Hematopoietic multipotent progenitor cell (in vitro differentiated cells): ENCODE results near the gene NAPA. TPM values are rescaled to one million over a fixed set of nuclear protein-coding genes. Genes with fewer than 3 reads are reported as not detected.

ENCODE experiments used
- DNase-seq, 3 donors: peaks; one replicate each; pipeline ENCODE4 v3.0.0-alpha.2; 2011 to 2015; ENCODE audit warnings: low read depth in 2 of 3, low spot score in 2 of 3
- total RNA-seq: library from RNA; depleted of rRNA; stranded (reverse); fragments of >200 nt; gene quantifications from one replicate; pipeline ENCODE4 v1.2.3, GENCODE V29; 2012

Gene NAPA
- total RNA-seq, 1 donor: 50.4 TPM

DNA sequence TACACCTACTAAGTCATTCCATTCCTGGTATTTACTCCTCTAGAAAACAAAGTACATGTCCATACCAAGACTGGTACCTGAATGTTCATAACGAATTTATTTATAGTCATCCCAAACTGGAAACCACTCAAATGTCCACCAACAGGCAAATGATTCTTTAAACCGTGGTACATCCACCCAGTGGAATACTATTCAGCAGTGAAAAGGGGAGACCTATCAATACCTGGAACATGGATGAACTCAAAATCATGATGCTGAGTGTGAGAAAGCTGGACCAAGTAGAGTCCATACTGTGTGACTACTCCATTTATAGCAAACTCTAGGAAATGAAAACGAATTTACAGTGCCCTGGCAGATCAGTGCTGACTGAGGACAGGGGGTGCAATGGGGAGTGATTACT, 11.9 kb upstream of the NAPA start:
- no peak for DNase-seq

DNA sequence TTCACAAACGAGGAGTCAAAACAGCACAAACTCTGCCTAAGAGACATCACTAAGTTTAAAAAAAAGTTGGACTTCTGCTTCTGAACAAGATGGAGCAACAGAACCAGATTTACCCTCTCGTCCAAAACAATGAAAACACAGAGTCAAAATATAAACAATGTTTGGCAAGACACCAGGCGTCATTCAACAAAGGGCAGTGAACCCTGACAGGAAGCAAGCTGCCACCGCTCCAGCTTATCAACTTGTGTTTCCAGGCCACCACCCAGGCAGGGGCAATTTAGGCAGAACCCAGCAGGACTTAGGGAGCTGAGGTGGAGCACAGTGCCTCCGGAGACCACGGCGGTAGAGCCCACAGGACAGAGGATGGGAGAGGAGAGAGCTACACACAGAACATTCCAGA, 8.6 kb upstream of the NAPA start:
- DNase-seq: no peak

GRCh38 chr19:47521473-47522180, 6.8 kb upstream of the NAPA start:
- DNase-seq: no peak

GRCh38 chr19:47520839-47521238, 6.0 kb upstream of the NAPA start:
- no peak for DNase-seq

- DNase-seq: no peak
Observed at GRCh38 chr19:47520343-47520806, 5.5 kb upstream of the NAPA start.

GRCh38 chr19:47518854-47519253, 4.0 kb upstream of the NAPA start:
- no peak for DNase-seq

GRCh38 chr19:47518139-47518538, 3.3 kb upstream of the NAPA start:
- DNase-seq: peak in 2 of 3 donors; percentile 75 to 87

- DNase-seq: no peak
Observed at GRCh38 chr19:47514151-47514868, 553 bp downstream of the NAPA start.

GRCh38 chr19:47512948-47513319, 1.9 kb downstream of the NAPA start:
- DNase-seq: no peak

DNA sequence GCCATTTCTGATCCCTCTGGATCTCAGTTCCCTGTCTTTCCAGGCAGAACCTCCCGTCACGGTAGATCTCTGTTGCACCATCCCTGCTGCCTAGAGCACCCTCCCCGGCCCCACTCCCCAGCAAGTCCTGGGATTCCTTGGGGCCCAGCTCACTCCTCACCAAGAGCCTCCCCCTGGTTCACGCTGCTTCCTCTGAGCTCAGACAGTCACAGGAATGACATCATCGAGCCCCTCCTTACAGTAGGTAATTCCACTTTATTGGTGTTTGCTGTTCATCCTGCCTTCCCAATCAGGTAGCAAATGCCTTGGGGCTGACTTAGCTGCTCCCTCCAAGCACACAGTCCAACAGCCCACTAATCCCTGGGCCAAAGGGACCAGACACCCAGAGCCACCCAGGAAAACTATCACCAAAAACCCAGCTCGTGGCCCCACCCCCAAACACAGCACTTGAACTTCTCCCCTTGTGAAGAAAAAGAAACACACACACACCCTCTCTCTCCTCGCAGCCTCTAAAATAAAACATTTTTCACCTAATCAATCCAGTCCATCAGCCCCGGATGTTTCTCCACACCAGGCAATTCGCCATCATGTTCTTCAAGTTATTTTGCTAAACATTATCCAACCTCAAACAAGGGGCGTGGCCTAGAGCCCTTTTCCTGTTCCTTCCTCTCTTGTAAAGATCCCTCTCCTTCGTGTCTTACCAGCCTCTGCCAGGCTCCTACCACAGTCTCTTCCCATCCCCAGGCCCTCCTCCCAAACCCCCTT, 2.5 kb downstream of the NAPA start:
- no peak for DNase-seq

- DNase-seq: no peak
Observed at GRCh38 chr19:47511681-47512080, 3.2 kb downstream of the NAPA start.

- DNase-seq: no peak
Observed at GRCh38 chr19:47511128-47511517, 3.7 kb downstream of the NAPA start.

DNA sequence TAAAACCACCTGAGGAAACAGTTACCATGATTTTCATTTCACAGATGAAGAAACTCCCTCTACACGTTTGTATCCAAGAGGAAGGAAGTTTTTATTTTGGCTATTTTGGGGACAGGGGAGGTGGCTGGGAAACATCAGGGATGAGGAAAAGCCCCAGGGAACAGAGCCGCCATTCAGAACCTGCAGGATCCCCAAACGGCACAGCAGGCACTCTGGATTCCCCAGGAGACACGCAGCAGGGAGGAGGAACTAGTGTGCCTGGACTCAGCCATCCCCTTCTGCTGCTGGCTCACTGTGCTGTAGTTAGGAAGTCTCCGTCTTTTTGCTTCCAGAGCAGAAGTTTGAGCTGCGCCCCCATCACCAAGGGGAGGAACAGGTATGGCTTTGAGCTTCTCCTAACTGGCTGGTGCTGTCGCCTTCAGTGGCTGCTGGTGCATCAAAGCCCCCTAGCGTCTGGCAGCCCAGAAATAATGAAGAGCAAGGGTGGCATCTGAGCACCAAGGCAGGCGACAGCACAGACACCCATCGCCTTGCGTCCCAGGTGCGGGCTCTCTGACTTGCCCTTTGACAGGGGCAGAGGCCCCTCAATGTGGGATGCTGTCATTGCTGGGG, 4.2 kb downstream of the NAPA start:
- no peak for DNase-seq

DNA sequence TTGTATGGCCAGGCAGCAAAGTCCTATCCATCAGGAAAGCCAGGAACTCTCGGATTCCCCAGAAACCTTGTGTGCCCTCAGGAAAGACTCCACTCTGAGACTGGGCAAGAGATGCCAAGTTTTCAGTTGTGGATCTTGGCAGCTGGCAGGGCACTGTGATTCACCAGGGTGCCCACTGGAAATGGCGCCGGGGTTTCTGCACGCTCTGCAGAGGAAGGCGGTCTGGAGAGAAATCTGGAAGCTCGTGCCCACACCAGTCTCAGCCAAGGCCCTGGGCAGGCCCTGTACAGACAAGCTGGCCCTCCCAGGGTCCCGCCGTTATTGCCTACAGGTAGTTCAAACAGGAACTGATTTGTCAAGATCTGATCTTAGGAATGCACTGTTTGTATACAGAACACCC, 4.9 kb downstream of the NAPA start:
- DNase-seq: no peak

DNA sequence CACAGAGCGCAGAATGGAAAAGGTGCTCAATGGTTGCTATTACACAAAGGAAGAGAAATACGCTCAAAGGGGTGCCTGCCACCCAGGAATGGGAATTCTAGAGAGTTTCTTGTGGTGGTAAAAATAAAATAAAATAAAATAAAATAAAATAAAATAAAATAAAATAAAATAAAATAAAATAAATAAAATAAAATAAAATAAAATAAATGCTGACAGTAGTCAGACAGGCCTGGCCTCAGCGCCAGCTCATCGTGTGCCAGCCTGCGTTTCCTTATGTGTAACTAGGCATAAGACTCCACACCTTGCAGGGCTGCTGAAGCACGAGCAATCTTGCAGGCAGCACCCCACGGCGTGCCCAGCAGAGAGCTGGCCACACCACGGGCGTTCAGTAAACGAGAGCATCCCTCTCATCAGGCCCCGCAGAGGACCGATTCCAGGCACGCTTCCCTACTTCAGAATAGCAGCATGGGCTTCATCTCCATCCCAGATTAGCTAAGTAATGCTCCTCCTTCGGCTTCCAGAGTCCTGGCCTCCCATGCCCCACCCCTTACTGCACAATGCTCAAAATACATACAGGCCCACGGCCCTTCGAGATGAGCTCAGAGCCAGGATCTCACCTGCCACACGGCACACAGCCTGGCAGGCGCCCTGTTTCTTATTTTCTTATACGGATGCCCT, 5.6 kb downstream of the NAPA start:
- DNase-seq: no peak

DNA sequence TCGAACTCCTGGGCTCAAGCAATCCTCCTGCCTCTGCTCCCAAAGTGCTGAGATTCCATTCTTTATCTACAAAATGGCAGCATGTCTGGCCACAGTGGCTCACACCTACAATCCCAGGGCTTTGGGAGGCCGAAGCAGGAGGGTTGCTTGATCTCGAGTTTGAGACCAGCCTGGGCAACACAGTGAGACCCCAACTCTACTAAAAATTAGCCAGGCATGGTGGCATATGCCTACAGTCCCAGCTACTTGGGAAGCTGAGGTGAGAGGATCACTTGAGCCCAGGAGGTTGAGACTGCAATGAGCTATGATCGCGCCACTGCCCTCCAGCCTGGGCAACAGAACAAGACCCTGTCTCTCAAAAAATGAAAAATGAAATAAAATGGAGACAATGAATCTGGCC, 6.1 kb downstream of the NAPA start:
- no peak for DNase-seq

DNA sequence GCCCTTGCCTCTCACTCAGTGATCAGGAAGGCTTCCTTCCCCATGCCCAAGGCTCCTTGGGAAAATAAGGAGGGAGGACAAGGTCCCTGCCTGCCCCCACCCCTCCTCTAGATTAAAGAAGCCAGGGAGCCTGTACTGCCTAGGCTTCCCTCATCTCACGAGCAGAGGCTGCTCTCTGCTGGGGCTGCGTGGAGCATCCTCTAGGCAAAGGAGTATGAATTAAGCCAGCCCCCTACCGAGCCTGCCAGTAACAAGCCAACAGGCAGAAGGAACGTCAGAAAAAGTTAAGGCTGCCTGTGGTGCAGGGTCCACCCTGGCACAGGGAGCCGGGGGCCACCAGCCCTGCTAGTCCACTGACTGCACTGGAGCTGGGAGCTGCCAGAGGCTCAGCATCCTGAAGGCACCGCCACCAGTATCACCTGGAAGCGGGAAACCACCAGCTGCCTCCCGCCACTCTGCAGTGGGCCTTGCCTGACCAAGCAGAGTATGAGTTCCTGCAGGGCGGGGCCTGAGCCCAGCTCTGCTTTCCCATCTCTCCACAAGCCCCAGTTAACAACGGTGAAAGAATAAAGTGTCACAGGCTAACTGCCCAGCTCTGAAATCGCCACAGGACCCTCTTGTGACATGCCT, 6.8 kb downstream of the NAPA start:
- DNase-seq: peak in 1 of 3 donors; percentile 53

DNA sequence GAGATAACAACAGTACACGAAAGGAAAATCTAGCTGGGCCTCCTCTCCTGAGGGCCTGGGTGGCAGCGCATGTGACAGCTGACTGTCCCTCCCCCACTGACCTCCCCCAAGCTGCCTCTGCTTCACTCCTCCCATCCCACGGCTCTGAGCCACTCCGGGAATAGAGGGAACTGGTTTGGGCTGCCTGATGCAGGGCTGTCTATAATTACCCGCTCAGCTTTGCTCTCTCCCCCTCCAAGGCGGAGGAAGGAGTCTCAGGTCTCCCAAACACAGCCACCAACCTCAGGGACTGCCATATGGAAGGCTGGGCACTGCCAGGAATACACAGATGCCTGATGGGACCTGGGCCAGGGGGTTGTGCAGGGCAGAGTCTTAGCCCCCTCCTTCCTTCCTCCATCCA, 7.9 kb downstream of the NAPA start:
- DNase-seq: no peak

GRCh38 chr19:47506459-47506858, 8.4 kb downstream of the NAPA start:
- no peak for DNase-seq

- DNase-seq: no peak
Observed at GRCh38 chr19:47505506-47505905, 9.4 kb downstream of the NAPA start.
